ENCODE measurements around the gene FKRP. TPM values are rescaled to one million over a fixed set of nuclear protein-coding genes. Genes with fewer than 3 reads are reported as not detected.

FKRP gene
- total RNA-seq, 1 experiment from 2014 or later: 35.0 TPM

GRCh38 chr19:46713781-46714443, 31.9 kb upstream of the FKRP start:
- H3K4me3 Mint-ChIP-seq (ENCODE audit: low read depth, unreplicated experiment): peak overlapping the region; percentile 94
- peak; percentile 98 for DNase-seq
- intact Hi-C loops (cut with micrococcal nuclease; ENCODE audit: unreplicated experiment): no loop called here
- CTCF ChIA-PET: interaction anchor here (0.6 to 1.3 kb wide), 10 partner anchors 9 to 592 kb away, joined by 3 to 7 read pairs (median 4); partner anchors contain the start of gene DACT3
- TF ChIP-seq CTCF (IDR thresholded peaks at IDR 0.05; ENCODE audit: unreplicated experiment): no peak
- H3K36me3 Mint-ChIP-seq (ENCODE audit: insufficient read depth, unreplicated experiment): peaks cover 88% of the 10 kb centered on the region
- peaks cover 19% of the 10 kb centered on the region for H3K4me1 Mint-ChIP-seq (ENCODE audit: low read depth, unreplicated experiment)
- H3K27me3 Mint-ChIP-seq (ENCODE audit: unreplicated experiment): no peaks in the 10 kb centered on the region
- no TSS peak for BruUV-seq (replicated peaks)
- H3K9me3 Mint-ChIP-seq (ENCODE audit: low read depth, unreplicated experiment): no peaks in the 10 kb centered on the region
- peak overlapping the region; percentile 96 for H3K27ac Mint-ChIP-seq (ENCODE audit: unreplicated experiment)

- CTCF ChIA-PET: interaction anchor here (0.6 to 1.3 kb wide), 11 partner anchors 9 to 593 kb away, joined by 3 to 7 read pairs (median 4); partner anchors contain the start of gene DACT3
- BruUV-seq (replicated peaks): TSS peak; percentile 88
- Mint-ChIP-seq H3K4me3 (ENCODE audit: low read depth, unreplicated experiment) (peak overlapping the region; percentile 94), H3K27ac (ENCODE audit: unreplicated experiment) (peak overlapping the region; percentile 96), H3K9me3 (ENCODE audit: low read depth, unreplicated experiment) (no peaks in the 10 kb centered on the region), H3K4me1 (ENCODE audit: low read depth, unreplicated experiment) (peaks cover 25% of the 10 kb centered on the region), H3K36me3 (ENCODE audit: insufficient read depth, unreplicated experiment) (peaks cover 90% of the 10 kb centered on the region), H3K27me3 (ENCODE audit: unreplicated experiment) (no peaks in the 10 kb centered on the region)
- no peak for DNase-seq
- intact Hi-C loops (cut with micrococcal nuclease; ENCODE audit: unreplicated experiment): no loop called here
- no peak for TF ChIP-seq CTCF (IDR thresholded peaks at IDR 0.05; ENCODE audit: unreplicated experiment)
These were observed 31.3 kb upstream of the FKRP start for GRCh38 chr19:46714444-46715106.

- TF ChIP-seq CTCF (IDR thresholded peaks at IDR 0.05; ENCODE audit: unreplicated experiment): no peak
These were observed 30.3 kb upstream of the FKRP start for GRCh38 chr19:46715620-46715974.

GRCh38 chr19:46715975-46716671, 29.7 kb upstream of the FKRP start:
- CTCF ChIA-PET: interaction anchor here (0.6 to 1.5 kb wide), 4 partner anchors 13 to 947 kb away, joined by 3 to 16 read pairs (median 8); partner anchors contain the start of gene DACT3
- Mint-ChIP-seq H3K4me3 (ENCODE audit: low read depth, unreplicated experiment) (peak overlapping the region; percentile 94), H3K27me3 (ENCODE audit: unreplicated experiment) (no peaks in the 10 kb centered on the region), H3K4me1 (ENCODE audit: low read depth, unreplicated experiment) (peaks cover 28% of the 10 kb centered on the region), H3K36me3 (ENCODE audit: insufficient read depth, unreplicated experiment) (peaks cover 89% of the 10 kb centered on the region), H3K27ac (ENCODE audit: unreplicated experiment) (peak overlapping the region; percentile 96), H3K9me3 (ENCODE audit: low read depth, unreplicated experiment) (no peaks in the 10 kb centered on the region)
- peak; percentile 41 for DNase-seq
- intact Hi-C loops (cut with micrococcal nuclease; ENCODE audit: unreplicated experiment): no loop called here
- no TSS peak for BruUV-seq (replicated peaks)
- no peak for TF ChIP-seq CTCF (IDR thresholded peaks at IDR 0.05; ENCODE audit: unreplicated experiment)

More at GRCh38 chr19:46715620-46715974, 30.3 kb upstream of the FKRP start:
- CTCF ChIA-PET: interaction anchor here (0.8 to 1.5 kb wide), 2 partner anchors 14 to 54 kb away, joined by 9 to 16 read pairs; partner anchors contain the start of gene DACT3
- DNase-seq: no peak
- peak overlapping the region; percentile 94 for H3K4me3 Mint-ChIP-seq (ENCODE audit: low read depth, unreplicated experiment)
- BruUV-seq (replicated peaks): no TSS peak
- H3K4me1 Mint-ChIP-seq (ENCODE audit: low read depth, unreplicated experiment): peaks cover 28% of the 10 kb centered on the region
- H3K9me3 Mint-ChIP-seq (ENCODE audit: low read depth, unreplicated experiment): no peaks in the 10 kb centered on the region
- peaks cover 85% of the 10 kb centered on the region for H3K36me3 Mint-ChIP-seq (ENCODE audit: insufficient read depth, unreplicated experiment)
- H3K27ac Mint-ChIP-seq (ENCODE audit: unreplicated experiment): peak overlapping the region; percentile 96
- H3K27me3 Mint-ChIP-seq (ENCODE audit: unreplicated experiment): no peaks in the 10 kb centered on the region
- intact Hi-C loops (cut with micrococcal nuclease; ENCODE audit: unreplicated experiment): no loop called here
